SK-N-SH (cell line): Measurements from ENCODE around the gene C14orf132. TPM values are rescaled to one million over a fixed set of nuclear protein-coding genes. Genes with fewer than 3 reads are reported as not detected.

Experiments
- CTCF ChIA-PET: fragments of 300-600, 350-600 bp; formaldehyde crosslinking; extraction: SDS; loops from one replicate; lab custom pipeline; 2021; lab: Yijun Ruan, JAX
- POLR2A ChIA-PET: fragments of 350-600 bp; sonication (Branson Sonifier 250); formaldehyde crosslinking; extraction: SDS; loops from one replicate; lab custom pipeline; 2020; ENCODE audit warnings: antibody characterized with exemption, inconsistent platforms; lab: Yijun Ruan, JAX
- DNase-seq: peaks from one replicate; pipeline ENCODE4 v3.0.0; 2012
- H2AFZ ChIP-seq: fragments of 200-600 bp; sonication (generic); 2 replicates; pipeline ENCODE4 v1.8.1; 2016; ENCODE audit warnings: antibody characterized with exemption, mild to moderate bottlenecking, low read depth
- H3F3A ChIP-seq: fragments of 200-600 bp; sonication (generic); replicated peaks from 2 replicates; pipeline ENCODE3; 2016; ENCODE audit warnings: antibody characterized with exemption, mild to moderate bottlenecking; ENCODE audit not compliant: insufficient read depth
- H3K27ac ChIP-seq, 2 experiments: fragments of 200-500 bp in 1 of 2; fragments of 200-600 bp in 1 of 2; sonication (Bioruptor generic) in 1 of 2; sonication (generic), shearing (Covaris generic) in 1 of 2; 2 replicates each; pipeline versions ENCODE4 v1.5.1 to v1.6.1; 2014 to 2016; ENCODE audit warnings: low read depth in 2 of 2, inconsistent platforms in 1 of 2, low read length in 1 of 2, mild to moderate bottlenecking in 1 of 2, mixed read lengths in 1 of 2
- H3K27me3 ChIP-seq: fragments of 200-600 bp; sonication (generic), shearing (Covaris generic); 2 replicates; pipeline ENCODE4 v1.6.1; 2016; ENCODE audit warnings: mixed run types; ENCODE audit not compliant: insufficient read depth
- H3K36me3 ChIP-seq, 2 experiments: fragments of 200-500 bp in 1 of 2; fragments of 200-600 bp in 1 of 2; sonication (Bioruptor generic) in 1 of 2; sonication (generic) in 1 of 2; replicated peaks in 1 of 2; 2 replicates each; pipeline versions ENCODE3 to v1.5.1; 2014 to 2016; ENCODE audit warnings: low read length in 1 of 2, mild to moderate bottlenecking in 1 of 2; ENCODE audit not compliant: insufficient read depth in 2 of 2, control insufficient read depth in 1 of 2
- H3K4me1 ChIP-seq, 2 experiments: fragments of 200-500 bp in 1 of 2; fragments of 200-600 bp in 1 of 2; sonication (Bioruptor generic) in 1 of 2; sonication (generic), shearing (Covaris generic) in 1 of 2; 2 replicates each; pipeline versions ENCODE4 v1.5.1 to v1.6.1; 2014 to 2016; ENCODE audit warnings: low read depth in 1 of 2, low read length in 1 of 2, mixed run types in 1 of 2; ENCODE audit not compliant: insufficient read depth in 2 of 2, control insufficient read depth in 1 of 2
- H3K4me2 ChIP-seq: fragments of 200-600 bp; sonication (generic), shearing (Covaris generic); 2 replicates; pipeline ENCODE4 v1.6.1; 2017; ENCODE audit warnings: mixed run types
- H3K4me3 ChIP-seq, 2 experiments: fragments of 200-500 bp in 1 of 2; fragments of 200-600 bp in 1 of 2; sonication (Bioruptor generic) in 1 of 2; sonication (generic), shearing (Covaris generic) in 1 of 2; 2 replicates each; pipeline versions ENCODE4 v1.5.1 to v1.8.1; 2014 to 2016; ENCODE audit warnings: low read depth in 2 of 2, inconsistent platforms in 1 of 2, low read length in 1 of 2, mild to moderate bottlenecking in 1 of 2, mixed read lengths in 1 of 2, moderate library complexity in 1 of 2
- H3K79me2 ChIP-seq: fragments of 200-600 bp; sonication (generic); 2 replicates; pipeline ENCODE4 v1.8.1; 2017; ENCODE audit warnings: mild to moderate bottlenecking; ENCODE audit not compliant: insufficient read depth
- H3K9ac ChIP-seq: fragments of 200-600 bp; sonication (generic); 2 replicates; pipeline ENCODE4 v1.6.1; 2017; ENCODE audit warnings: mixed run types
- H3K9me2 ChIP-seq: fragments of 200-600 bp; sonication (generic); 2 replicates; pipeline ENCODE4 v1.6.1; 2017; ENCODE audit warnings: mixed run types
- H3K9me3 ChIP-seq: fragments of 200-600 bp; sonication (generic); 2 replicates; pipeline ENCODE4 v1.6.1; 2017; ENCODE audit warnings: mixed run types, mild to moderate bottlenecking, moderate library complexity
- H4K20me1 ChIP-seq: fragments of 200-600 bp; sonication (generic); 2 replicates; pipeline ENCODE4 v1.6.1; 2017; ENCODE audit warnings: mild to moderate bottlenecking, mixed run types; ENCODE audit not compliant: insufficient read depth
- CHD2 ChIP-seq: fragments of 150-350 bp; IDR thresholded peaks from 2 replicates; pipeline ENCODE4 v1.6.1; 2018; ENCODE audit warnings: low read length; ENCODE audit not compliant: partially characterized antibody
- CTCF ChIP-seq: fragments of 200-600 bp; sonication (generic); IDR thresholded peaks from 2 replicates; pipeline ENCODE4 v1.6.1; 2017; ENCODE audit warnings: antibody characterized with exemption, mild to moderate bottlenecking, moderate library complexity
- EZH2phosphoT487 ChIP-seq: fragments of 200-600 bp; sonication (generic); IDR thresholded peaks from 2 replicates; pipeline ENCODE4 v1.6.1; 2017; ENCODE audit warnings: low read depth, mixed run types, mild to moderate bottlenecking, antibody characterized with exemption, moderate library complexity, borderline replicate concordance
- FOXJ3 ChIP-seq: sonication (generic); formaldehyde crosslinking; IDR thresholded peaks from 2 replicates; pipeline ENCODE4 v1.5.1; 2020; ENCODE audit warnings: mild to moderate bottlenecking, missing genetic modification reagents
- FOXM1 ChIP-seq: IDR thresholded peaks from 2 replicates; pipeline ENCODE4 v1.4.0; 2012; ENCODE audit warnings: low read depth, mild to moderate bottlenecking
- GABPA ChIP-seq: IDR thresholded peaks from 2 replicates; pipeline ENCODE4 v1.4.0; 2012; ENCODE audit warnings: low read depth, mild to moderate bottlenecking
- IRF3 ChIP-seq: fragments of 150-350 bp; IDR thresholded peaks from 2 replicates; pipeline ENCODE4 v1.6.1; 2016; ENCODE audit warnings: mild to moderate bottlenecking, low read depth, low read length
- MAX ChIP-seq: IDR thresholded peaks from 2 replicates; pipeline ENCODE4 v1.4.0; 2012; ENCODE audit warnings: low read depth
- MEF2A ChIP-seq: IDR thresholded peaks from 2 replicates; pipeline ENCODE4 v1.4.0; 2012; ENCODE audit warnings: low read depth, borderline replicate concordance
- NFIC ChIP-seq: IDR thresholded peaks from 2 replicates; pipeline ENCODE4 v1.4.0; 2012; ENCODE audit warnings: borderline replicate concordance
- PBX3 ChIP-seq: IDR thresholded peaks from 2 replicates; pipeline ENCODE4; 2012
- POLR2AphosphoS5 ChIP-seq: IDR thresholded peaks from 2 replicates; pipeline ENCODE4 v1.6.1; 2012; ENCODE audit warnings: low read depth, low read length
- RAD21 ChIP-seq: IDR thresholded peaks from 2 replicates; pipeline ENCODE4 v1.6.1; 2012; ENCODE audit warnings: mild to moderate bottlenecking, low read length
- REST ChIP-seq: IDR thresholded peaks from 2 replicates; pipeline ENCODE4 v1.6.1; 2012; ENCODE audit warnings: mild to moderate bottlenecking, low read depth, low read length, moderate library complexity
- RXRA ChIP-seq: IDR thresholded peaks from 2 replicates; pipeline ENCODE4 v1.4.0; 2012; ENCODE audit warnings: low read depth, mild to moderate bottlenecking, borderline replicate concordance
- SIN3A ChIP-seq: IDR thresholded peaks from 2 replicates; pipeline ENCODE4 v1.6.1; 2012; ENCODE audit warnings: low read depth, mild to moderate bottlenecking, low read length, moderate library complexity, borderline replicate concordance
- SMC3 ChIP-seq: IDR thresholded peaks from 2 replicates; pipeline ENCODE4 v1.6.1; 2012; ENCODE audit warnings: low read depth, low read length, improper control_type of control experiment
- USF2 ChIP-seq: fragments of 150-350 bp; IDR thresholded peaks from 2 replicates; pipeline ENCODE4 v1.6.1; 2017; ENCODE audit warnings: antibody characterized with exemption, low read length, low read depth, borderline replicate concordance
- YY1 ChIP-seq: IDR thresholded peaks from 2 replicates; pipeline ENCODE4 v1.4.0; 2012; ENCODE audit warnings: low read depth, mild to moderate bottlenecking
- ZBTB33 ChIP-seq: IDR thresholded peaks from 2 replicates; pipeline ENCODE4 v1.4.0; 2012; ENCODE audit warnings: low read depth, borderline replicate concordance
- WGBS: methylation state at CpG from one replicate; pipeline ENCODE4 v1.1.6; 2017; ENCODE audit warnings: low lambda C conversion rate; 5-methylcytosine and 5-hydroxymethylcytosine counted together
- polyA plus RNA-seq, 3 experiments: library from polyadenylated mRNA; depleted of rRNA; stranded (reverse); fragments of >200 nt; gene quantifications; 2 replicates each; pipeline ENCODE4 v1.2.3, GENCODE V29; 2012

C14orf132 gene
- polyA plus RNA-seq, 1 of the 3 experiments (the other 2 are of a cell fraction) = 5.5 TPM

GRCh38 chr14:96065661-96066459 lies 26.7 kb downstream of the C14orf132 start:
- WGBS = 59% methylated on average over 10 of the region's 11 CpGs
- H3K27me3 ChIP-seq = no peaks in the 10 kb centered on the region
- H3K27ac ChIP-seq = peak overlapping the region in 1 of 2 experiments; percentile 66; a peak in 2 of 4 replicates
- H3K36me3 ChIP-seq = no peaks in the 10 kb centered on the region
- no peak overlapping the region for H2AFZ ChIP-seq
- ChIA-PET POLR2A (interaction anchor here (1.3 kb wide), 1 partner anchor 30 kb away, joined by 4 read pairs; no protein-coding TSS in a partner anchor), CTCF (interaction anchor here (0.7 to 9.2 kb wide), 5 partner anchors 9 to 32 kb away, joined by 3 to 94 read pairs (median 4); partner anchors contain the start of gene C14orf132)
- peak; percentile 78 for DNase-seq
- H3F3A ChIP-seq = no peaks in the 10 kb centered on the region
- H3K4me2 ChIP-seq = no peak overlapping the region
- no peaks in the 10 kb centered on the region for H3K9me2 ChIP-seq
- H4K20me1 ChIP-seq = no peaks in the 10 kb centered on the region
- peaks cover 0 to 29% of the 10 kb centered on the region in 2 experiments; a peak in 2 of 4 replicates for H3K4me1 ChIP-seq
- no peaks in the 10 kb centered on the region for H3K79me2 ChIP-seq
- no peaks in the 10 kb centered on the region for H3K9me3 ChIP-seq
- H3K9ac ChIP-seq = no peak overlapping the region
- no peak overlapping the region for H3K4me3 ChIP-seq
- TF ChIP-seq RXRA = no peak
- no peak for TF ChIP-seq MEF2A
- TF ChIP-seq FOXM1 = no peak
- TF ChIP-seq SMC3 = no peak
- TF ChIP-seq PBX3 = no peak
- no peak for TF ChIP-seq EZH2phosphoT487
- no peak for TF ChIP-seq SIN3A
- TF ChIP-seq MAX = no peak
- TF ChIP-seq GABPA = no peak
- no peak for TF ChIP-seq IRF3
- peak; percentile 48; the same call in 1 of the 2 replicates for TF ChIP-seq FOXJ3 (CRISPR knock-in tag)
- TF ChIP-seq NFIC = no peak
- peak; percentile 63 for TF ChIP-seq CHD2
- TF ChIP-seq ZBTB33 = no peak
- no peak for TF ChIP-seq CTCF
- no peak; the same call in 1 of the 2 replicates for TF ChIP-seq RAD21
- TF ChIP-seq POLR2AphosphoS5 = no peak
- TF ChIP-seq USF2 = no peak
- no peak for TF ChIP-seq REST
- TF ChIP-seq YY1 = no peak
